Stomach smooth muscle (tissue), 2 donors: Measurements from ENCODE around the gene VTI1A.

Experiments
- H3K27ac ChIP-seq: one replicate; pipeline ENCODE4 v1.7.0; 2013; ENCODE audit warnings: mild to moderate bottlenecking, low read length, inconsistent platforms
- H3K27me3 ChIP-seq, 2 donors: one replicate each; pipeline ENCODE4 v1.7.0; 2013; ENCODE audit warnings: low read length in 2 of 2; ENCODE audit not compliant: insufficient read depth in 2 of 2, control insufficient read depth in 1 of 2
- H3K36me3 ChIP-seq, 2 donors: one replicate each; pipeline ENCODE4 v1.7.0; 2013; ENCODE audit warnings: low read length in 2 of 2; ENCODE audit not compliant: control insufficient read depth in 2 of 2, insufficient read depth in 2 of 2
- H3K4me1 ChIP-seq: one replicate; pipeline ENCODE4 v1.7.0; 2013; ENCODE audit warnings: low read length; ENCODE audit not compliant: control insufficient read depth, insufficient read depth
- H3K4me3 ChIP-seq, 2 donors: one replicate each; pipeline ENCODE4 v1.7.0; 2013; ENCODE audit warnings: low read length in 2 of 2
- H3K9ac ChIP-seq, 2 donors: one replicate each; pipeline ENCODE4 v1.7.0; 2013; ENCODE audit warnings: low read length in 2 of 2, mild to moderate bottlenecking in 1 of 2
- H3K9me3 ChIP-seq, 2 donors: one replicate each; pipeline ENCODE4 v1.7.0; 2013; ENCODE audit warnings: low read length in 2 of 2; ENCODE audit not compliant: control insufficient read depth in 2 of 2
- donor health status: healthy.
- donor health status: Pancreatic carcinoma.

VTI1A gene

GRCh38 chr10:112752288-112752687, 305.3 kb downstream of the VTI1A start:
- no peak overlapping the region for H3K27ac ChIP-seq

GRCh38 chr10:112753961-112754411, 307.0 kb downstream of the VTI1A start:
- no peak overlapping the region for H3K27ac ChIP-seq
- H3K27me3 ChIP-seq: no peaks in the 10 kb centered on the region
- H3K4me1 ChIP-seq: no peaks in the 10 kb centered on the region
- no peaks in the 10 kb centered on the region for H3K9me3 ChIP-seq
- H3K4me3 ChIP-seq: no peak overlapping the region
- H3K36me3 ChIP-seq: no peaks in the 10 kb centered on the region
- H3K9ac ChIP-seq: no peak overlapping the region

More at GRCh38 chr10:112752288-112752687, 305.3 kb downstream of the VTI1A start:
- Histone ChIP-seq H3K27me3 (no peaks in the 10 kb centered on the region), H3K9ac (no peak overlapping the region), H3K36me3 (no peaks in the 10 kb centered on the region), H3K4me3 (no peak overlapping the region), H3K9me3 (no peaks in the 10 kb centered on the region), H3K4me1 (no peaks in the 10 kb centered on the region)

- H3K9me3 ChIP-seq: no peaks in the 10 kb centered on the region
- no peaks in the 10 kb centered on the region for H3K4me1 ChIP-seq
- H3K27me3 ChIP-seq: no peaks in the 10 kb centered on the region
- no peaks in the 10 kb centered on the region for H3K36me3 ChIP-seq
- H3K4me3 ChIP-seq: no peak overlapping the region
- H3K27ac ChIP-seq: no peak overlapping the region
- H3K9ac ChIP-seq: no peak overlapping the region
These were observed 308.6 kb downstream of the VTI1A start for GRCh38 chr10:112755446-112756234.

- H3K4me3 ChIP-seq: no peak overlapping the region
- no peaks in the 10 kb centered on the region for H3K4me1 ChIP-seq
- H3K9me3 ChIP-seq: no peaks in the 10 kb centered on the region
- H3K27ac ChIP-seq: no peak overlapping the region
- no peaks in the 10 kb centered on the region for H3K36me3 ChIP-seq
- H3K9ac ChIP-seq: no peak overlapping the region
- H3K27me3 ChIP-seq: no peaks in the 10 kb centered on the region
These were observed 309.2 kb downstream of the VTI1A start for GRCh38 chr10:112756235-112756527.

- Histone ChIP-seq H3K9me3 (no peaks in the 10 kb centered on the region), H3K9ac (no peak overlapping the region), H3K27ac (no peak overlapping the region), H3K27me3 (no peaks in the 10 kb centered on the region), H3K4me3 (no peak overlapping the region), H3K4me1 (no peaks in the 10 kb centered on the region), H3K36me3 (no peaks in the 10 kb centered on the region)
These were observed 311.9 kb downstream of the VTI1A start for GRCh38 chr10:112758961-112759360.

- H3K27me3 ChIP-seq: no peaks in the 10 kb centered on the region
- no peaks in the 10 kb centered on the region for H3K36me3 ChIP-seq
- H3K9me3 ChIP-seq: no peaks in the 10 kb centered on the region
- no peak overlapping the region for H3K4me3 ChIP-seq
- H3K27ac ChIP-seq: no peak overlapping the region
- H3K9ac ChIP-seq: no peak overlapping the region
- no peaks in the 10 kb centered on the region for H3K4me1 ChIP-seq
These were observed 312.5 kb downstream of the VTI1A start for GRCh38 chr10:112759496-112759895.

- Histone ChIP-seq H3K4me1 (no peaks in the 10 kb centered on the region), H3K9ac (no peak overlapping the region), H3K27me3 (no peaks in the 10 kb centered on the region), H3K9me3 (no peaks in the 10 kb centered on the region), H3K27ac (no peak overlapping the region), H3K4me3 (no peak overlapping the region), H3K36me3 (no peaks in the 10 kb centered on the region)
These were observed 314.2 kb downstream of the VTI1A start for GRCh38 chr10:112761256-112761655.

- Histone ChIP-seq H3K4me3 (no peak overlapping the region), H3K27me3 (no peaks in the 10 kb centered on the region), H3K4me1 (no peaks in the 10 kb centered on the region)
These were observed 317.0 kb downstream of the VTI1A start for GRCh38 chr10:112763916-112764520.

GRCh38 chr10:112765717-112766235, 318.8 kb downstream of the VTI1A start:
- Histone ChIP-seq H3K4me1 (peaks cover 3% of the 10 kb centered on the region), H3K9me3 (no peaks in the 10 kb centered on the region), H3K9ac (no peak overlapping the region), H3K36me3 (no peaks in the 10 kb centered on the region), H3K27me3 (no peaks in the 10 kb centered on the region), H3K27ac (no peak overlapping the region), H3K4me3 (no peak overlapping the region)

More at GRCh38 chr10:112763916-112764520, 317.0 kb downstream of the VTI1A start:
- Histone ChIP-seq H3K36me3 (no peaks in the 10 kb centered on the region), H3K27ac (no peak overlapping the region), H3K9ac (no peak overlapping the region), H3K9me3 (no peaks in the 10 kb centered on the region)

- H3K9ac ChIP-seq: no peak overlapping the region
- peaks cover 3% of the 10 kb centered on the region for H3K4me1 ChIP-seq
- H3K9me3 ChIP-seq: no peaks in the 10 kb centered on the region
- H3K4me3 ChIP-seq: no peak overlapping the region
- H3K36me3 ChIP-seq: no peaks in the 10 kb centered on the region
- no peak overlapping the region for H3K27ac ChIP-seq
- no peaks in the 10 kb centered on the region for H3K27me3 ChIP-seq
These were observed 319.6 kb downstream of the VTI1A start for GRCh38 chr10:112766636-112767035.

GRCh38 chr10:112767156-112767555, 320.1 kb downstream of the VTI1A start:
- H3K36me3 ChIP-seq: no peaks in the 10 kb centered on the region
- H3K9me3 ChIP-seq: no peaks in the 10 kb centered on the region
- no peak overlapping the region for H3K4me3 ChIP-seq
- H3K4me1 ChIP-seq: peaks cover 3% of the 10 kb centered on the region
- H3K27ac ChIP-seq: no peak overlapping the region
- H3K27me3 ChIP-seq: no peaks in the 10 kb centered on the region
- H3K9ac ChIP-seq: no peak overlapping the region
